GDM1 (cell line): ENCODE data around the gene GMPS.
"Not testable (repeated sequence)": the region's sequence is repeated elsewhere in the genome, so short reads cannot be mapped to it uniquely, and the experiment has no call there.

Source experiments
- DNase-seq: peaks from one replicate; lab custom pipeline; 2025; lab: John Stamatoyannopoulos, UW

GMPS gene

GRCh38 chr3:155944081-155944480, 73.6 kb downstream of the GMPS start:
- no peak for DNase-seq

- no peak for DNase-seq
Measured at GRCh38 chr3:155946178-155946577, 75.7 kb downstream of the GMPS start.

- no peak for DNase-seq
Measured at GRCh38 chr3:155948476-155948875, 78.0 kb downstream of the GMPS start.

GRCh38 chr3:155949453-155950217, 79.2 kb downstream of the GMPS start:
- DNase-seq: no peak

GRCh38 chr3:155956508-155957411, 86.3 kb downstream of the GMPS start:
- no peak for DNase-seq

GRCh38 chr3:155957412-155957880, 87.0 kb downstream of the GMPS start:
- no peak for DNase-seq

- DNase-seq: no peak
Measured at GRCh38 chr3:155958676-155959075, 88.2 kb downstream of the GMPS start.

- DNase-seq: no peak
Measured at GRCh38 chr3:155960060-155960459, 89.6 kb downstream of the GMPS start.

GRCh38 chr3:155961044-155961443, 90.6 kb downstream of the GMPS start:
- not testable (repeated sequence) for DNase-seq

GRCh38 chr3:155963570-155963969, 93.1 kb downstream of the GMPS start:
- DNase-seq: no peak

GRCh38 chr3:155970398-155970797, 99.9 kb downstream of the GMPS start:
- no peak for DNase-seq

- no peak for DNase-seq
Measured at GRCh38 chr3:155972885-155973584, 102.6 kb downstream of the GMPS start.

GRCh38 chr3:155978324-155978723, 107.9 kb downstream of the GMPS start:
- no peak for DNase-seq

GRCh38 chr3:155979746-155980145, 109.3 kb downstream of the GMPS start:
- DNase-seq: no peak

- DNase-seq: no peak
Measured at GRCh38 chr3:155981669-155982068, 111.2 kb downstream of the GMPS start.

GRCh38 chr3:155983834-155984474, 113.5 kb downstream of the GMPS start:
- no peak for DNase-seq

- DNase-seq: no peak
Measured at GRCh38 chr3:155984791-155985417, 114.5 kb downstream of the GMPS start.

- no peak for DNase-seq
Measured at GRCh38 chr3:155989536-155989935, 119.1 kb downstream of the GMPS start.

- no peak for DNase-seq
Measured at GRCh38 chr3:155991212-155991611, 120.8 kb downstream of the GMPS start.

- no peak for DNase-seq
Measured at GRCh38 chr3:155991847-155992246, 121.4 kb downstream of the GMPS start.
